ENCODE results near the gene SLC26A11. TPM values are rescaled to one million over a fixed set of nuclear protein-coding genes. Genes with fewer than 3 reads are reported as not detected.

The SLC26A11 gene
- total RNA-seq, 2 experiments from 2014 or later: 46.5 to 50.9 TPM

DNA sequence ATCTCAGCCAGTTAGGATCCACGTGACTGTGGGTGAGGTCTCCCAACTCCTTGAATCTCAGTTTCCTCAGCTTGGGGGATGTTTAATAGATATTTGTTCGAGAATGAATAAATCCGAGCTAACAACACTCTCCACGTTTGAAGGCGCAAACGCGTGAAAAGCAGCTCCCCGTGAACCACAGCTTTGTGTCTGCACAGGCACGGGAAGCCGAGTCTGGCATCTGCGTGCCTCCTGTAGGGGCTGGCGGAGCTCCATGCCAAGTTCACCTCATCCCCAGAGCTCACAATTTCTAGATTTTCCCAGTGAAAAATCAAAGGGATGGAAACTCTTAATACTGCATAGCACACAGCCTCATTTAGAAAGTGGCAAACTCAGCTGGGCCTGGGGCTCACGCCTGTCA is 14.4 kb upstream of the SLC26A11 start:
- ATAC-seq (ENCODE audit: poor library complexity): no peak
- DNase-seq: no peak
- Histone ChIP-seq H3K27ac (ENCODE audit: low read depth in 1 of 2, low read length in 2 of 2) (no peak overlapping the region), H3K27me3 (ENCODE audit: control insufficient read depth in 1 of 2, insufficient read depth in 2 of 2, low read length in 2 of 2) (no peaks in the 10 kb centered on the region), H3K36me3 (ENCODE audit: insufficient read depth, low read length) (peaks cover 26% of the 10 kb centered on the region), H3K9me3 (ENCODE audit: control insufficient read depth in 1 of 2, insufficient read depth in 1 of 2, low read length in 2 of 2) (no peaks in the 10 kb centered on the region), H3K4me1 (ENCODE audit: insufficient read depth, low read length) (no peaks in the 10 kb centered on the region), H3K4me3 (ENCODE audit: low read length) (no peak overlapping the region)
- Mint-ChIP-seq H3K27me3 (no peaks in the 10 kb centered on the region), H3K4me3 (no peak overlapping the region), H3K27ac (no peak overlapping the region), H3K4me1 (ENCODE audit: low read depth) (no peaks in the 10 kb centered on the region), H3K9me3 (no peaks in the 10 kb centered on the region), H3K36me3 (ENCODE audit: low read depth) (peaks cover 12% of the 10 kb centered on the region)
- CTCF ChIA-PET: no interaction called here
- intact Hi-C loops (cut with DNase I, micrococcal nuclease): no loop called here
- POLR2A ChIA-PET: no interaction called here
- TF ChIP-seq, protein P1, sequence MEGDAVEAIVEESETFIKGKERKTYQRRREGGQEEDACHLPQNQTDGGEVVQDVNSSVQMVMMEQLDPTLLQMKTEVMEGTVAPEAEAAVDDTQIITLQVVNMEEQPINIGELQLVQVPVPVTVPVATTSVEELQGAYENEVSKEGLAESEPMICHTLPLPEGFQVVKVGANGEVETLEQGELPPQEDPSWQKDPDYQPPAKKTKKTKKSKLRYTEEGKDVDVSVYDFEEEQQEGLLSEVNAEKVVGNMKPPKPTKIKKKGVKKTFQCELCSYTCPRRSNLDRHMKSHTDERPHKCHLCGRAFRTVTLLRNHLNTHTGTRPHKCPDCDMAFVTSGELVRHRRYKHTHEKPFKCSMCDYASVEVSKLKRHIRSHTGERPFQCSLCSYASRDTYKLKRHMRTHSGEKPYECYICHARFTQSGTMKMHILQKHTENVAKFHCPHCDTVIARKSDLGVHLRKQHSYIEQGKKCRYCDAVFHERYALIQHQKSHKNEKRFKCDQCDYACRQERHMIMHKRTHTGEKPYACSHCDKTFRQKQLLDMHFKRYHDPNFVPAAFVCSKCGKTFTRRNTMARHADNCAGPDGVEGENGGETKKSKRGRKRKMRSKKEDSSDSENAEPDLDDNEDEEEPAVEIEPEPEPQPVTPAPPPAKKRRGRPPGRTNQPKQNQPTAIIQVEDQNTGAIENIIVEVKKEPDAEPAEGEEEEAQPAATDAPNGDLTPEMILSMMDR (IDR thresholded peaks at IDR 0.05): no peak

DNA sequence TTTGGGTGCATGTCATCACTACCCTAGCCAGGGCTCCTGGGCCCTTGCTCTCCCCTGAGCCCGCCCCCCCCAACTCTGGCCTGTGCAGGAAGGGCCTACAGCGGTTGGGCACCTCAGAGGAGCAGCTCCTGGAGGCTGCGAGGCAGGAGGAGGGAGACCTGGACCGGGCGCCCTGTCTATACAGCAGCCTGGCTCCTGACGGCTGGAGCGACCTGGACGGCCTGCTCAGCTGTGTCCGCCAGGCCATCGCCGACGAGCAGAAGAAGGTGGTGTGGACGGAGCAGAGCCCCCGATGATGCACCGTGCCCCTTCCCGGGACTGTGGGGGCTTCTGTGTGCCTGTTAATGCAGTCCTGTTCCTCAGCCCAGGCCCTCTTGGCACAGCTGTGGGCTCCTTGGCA is 12.2 kb upstream of the SLC26A11 start:
- Histone ChIP-seq H3K27me3 (ENCODE audit: control insufficient read depth in 1 of 2, insufficient read depth in 2 of 2, low read length in 2 of 2) (no peaks in the 10 kb centered on the region), H3K4me1 (ENCODE audit: insufficient read depth, low read length) (no peaks in the 10 kb centered on the region), H3K27ac (ENCODE audit: low read depth in 1 of 2, low read length in 2 of 2) (no peak overlapping the region), H3K36me3 (ENCODE audit: insufficient read depth, low read length) (peaks cover 46% of the 10 kb centered on the region), H3K9me3 (ENCODE audit: control insufficient read depth in 1 of 2, insufficient read depth in 1 of 2, low read length in 2 of 2) (no peaks in the 10 kb centered on the region), H3K4me3 (ENCODE audit: low read length) (no peak overlapping the region)
- TF ChIP-seq, protein P1 (IDR thresholded peaks at IDR 0.05): no peak
- DNase-seq (no peak), ATAC-seq (ENCODE audit: poor library complexity) (no peak)
- no peaks in the 10 kb centered on the region for H3K9me3 Mint-ChIP-seq
- H3K27ac Mint-ChIP-seq: no peak overlapping the region
- ChIA-PET CTCF (no interaction called here), POLR2A (no interaction called here)
- H3K4me3 Mint-ChIP-seq: no peak overlapping the region
- H3K4me1 Mint-ChIP-seq (ENCODE audit: low read depth): no peaks in the 10 kb centered on the region
- H3K27me3 Mint-ChIP-seq: no peaks in the 10 kb centered on the region
- intact Hi-C loops (cut with DNase I, micrococcal nuclease): no loop called here
- peaks cover 31% of the 10 kb centered on the region for H3K36me3 Mint-ChIP-seq (ENCODE audit: low read depth)

DNA sequence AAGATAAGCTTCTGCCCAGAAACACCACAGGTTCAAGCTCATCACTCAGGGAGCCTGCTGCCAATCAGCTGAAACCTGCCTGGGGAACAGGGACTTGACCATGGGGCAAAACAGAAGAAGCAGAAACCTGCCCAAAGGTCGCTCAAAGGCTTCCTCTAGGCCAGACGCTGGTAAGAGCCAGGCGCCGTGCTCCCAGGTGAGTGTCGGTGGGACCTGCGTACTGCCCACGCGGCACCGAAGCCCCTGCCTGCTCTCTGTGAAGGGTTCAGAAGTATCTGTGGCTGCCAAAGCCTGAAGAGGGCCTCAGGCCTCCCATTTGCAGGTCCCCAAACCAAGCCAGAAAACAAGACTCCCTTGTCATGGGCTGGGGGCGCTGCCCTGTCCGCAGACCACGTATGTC is 10.5 kb upstream of the SLC26A11 start:
- peaks cover 63% of the 10 kb centered on the region for H3K36me3 ChIP-seq (ENCODE audit: insufficient read depth, low read length)
- Mint-ChIP-seq H3K36me3 (ENCODE audit: low read depth) (peaks cover 46% of the 10 kb centered on the region), H3K27ac (no peak overlapping the region), H3K4me1 (ENCODE audit: low read depth) (no peaks in the 10 kb centered on the region), H3K27me3 (no peaks in the 10 kb centered on the region), H3K4me3 (no peak overlapping the region), H3K9me3 (no peaks in the 10 kb centered on the region)
- H3K9me3 ChIP-seq (ENCODE audit: control insufficient read depth in 1 of 2, insufficient read depth in 1 of 2, low read length in 2 of 2): no peaks in the 10 kb centered on the region
- ATAC-seq (ENCODE audit: poor library complexity) (no peak), DNase-seq (no peak)
- H3K4me1 ChIP-seq (ENCODE audit: insufficient read depth, low read length): no peaks in the 10 kb centered on the region
- ChIA-PET POLR2A (no interaction called here), CTCF (no interaction called here)
- no peaks in the 10 kb centered on the region for H3K27me3 ChIP-seq (ENCODE audit: control insufficient read depth in 1 of 2, insufficient read depth in 2 of 2, low read length in 2 of 2)
- TF ChIP-seq, protein P1 (IDR thresholded peaks at IDR 0.05): no peak
- intact Hi-C loops (cut with DNase I, micrococcal nuclease): no loop called here
- H3K4me3 ChIP-seq (ENCODE audit: low read length): no peak overlapping the region
- H3K27ac ChIP-seq (ENCODE audit: low read depth in 1 of 2, low read length in 2 of 2): no peak overlapping the region

Measured in CD4-positive, alpha-beta T cell (primary cell).